HCT116 (cell line): ENCODE data around the gene CNTN4. TPM values are rescaled to one million over a fixed set of nuclear protein-coding genes. Genes with fewer than 3 reads are reported as not detected.

Experiments used
- ATAC-seq: fragments of 200-7000 bp; cut with Tn5 transposase; 2 replicates; pipeline ENCODE4 v1.9.1; 2020; ENCODE audit warnings: mild to moderate bottlenecking, moderate library complexity
- BruUV-seq: library from RNA; stranded (reverse); fragments of 400-500 nt; replicated peaks from 2 replicates; lab custom pipeline; 2021; lab: Mats Ljungman, UMichigan
- CTCF ChIA-PET: fragments of 300-600 bp; sonication (Branson Sonifier 250); formaldehyde crosslinking; loops from one replicate; lab custom pipeline; 2021; ENCODE audit warnings: antibody characterized with exemption; lab: Charles Lee
- POLR2A ChIA-PET: fragments of 300-600, 350-600 bp; sonication (Branson Sonifier 250); formaldehyde crosslinking; loops from one replicate; lab custom pipeline; 2021; ENCODE audit warnings: antibody characterized with exemption; lab: Charles Lee
- RAD21 ChIA-PET, 2 experiments: fragments of 300-600 bp; sonication (Branson Sonifier 250); formaldehyde crosslinking; loops; one replicate each; lab custom pipeline; 2023; ENCODE audit warnings: low total read pairs in 2 of 2; ENCODE audit not compliant: uncharacterized antibody in 2 of 2, unreplicated experiment in 2 of 2, low non-redundant PET in 1 of 2; lab: Charles Lee
- DNase-seq: peaks from one replicate; pipeline ENCODE4 v3.0.0-alpha.2; 2010; ENCODE audit warnings: low read depth, low spot score
- H2AFZ ChIP-seq: fragments of 200-600 bp; shearing (Covaris generic), sonication (generic); 2 replicates; pipeline ENCODE4 v1.6.1; 2017; ENCODE audit warnings: low read depth, mixed run types, mixed read lengths, antibody characterized with exemption, low read length; ENCODE audit not compliant: poor library complexity, severe bottlenecking
- H3K27ac ChIP-seq: 2 replicates; pipeline ENCODE4 v1.5.1; 2012; ENCODE audit warnings: low read depth, low read length
- H3K27me3 ChIP-seq: fragments of 200-600 bp; sonication (generic); 2 replicates; pipeline ENCODE4 v1.6.1; 2016; ENCODE audit warnings: mixed run types, low read length, mixed read lengths; ENCODE audit not compliant: insufficient read depth
- H3K36me3 ChIP-seq, 2 experiments: fragments of 200-500 bp in 1 of 2; fragments of 200-600 bp in 1 of 2; sonication (Bioruptor generic) in 1 of 2; sonication (generic) in 1 of 2; 2 replicates each; pipeline versions ENCODE4 v1.5.1 to v1.6.1; 2014 to 2016; ENCODE audit warnings: low read length in 2 of 2, inconsistent platforms in 1 of 2, mixed read lengths in 1 of 2, mixed run types in 1 of 2; ENCODE audit not compliant: insufficient read depth in 2 of 2, control insufficient read depth in 1 of 2
- H3K4me1 ChIP-seq, 2 experiments: fragments of 200-600 bp in 1 of 2; sonication (generic) in 1 of 2; 2 replicates each; pipeline versions ENCODE4 v1.5.1 to v1.6.1; 2012 to 2017; ENCODE audit warnings: low read length in 2 of 2, inconsistent platforms in 1 of 2, mild to moderate bottlenecking in 1 of 2, mixed read lengths in 1 of 2, mixed run types in 1 of 2, moderate library complexity in 1 of 2; ENCODE audit not compliant: insufficient read depth in 2 of 2, control insufficient read depth in 1 of 2
- H3K4me2 ChIP-seq: fragments of 200-600 bp; sonication (generic); 2 replicates; pipeline ENCODE4 v1.6.1; 2017; ENCODE audit warnings: mixed run types, low read length, mixed read lengths
- H3K4me3 ChIP-seq, 2 experiments: fragments of 200-600 bp in 1 of 2; sonication (generic) in 1 of 2; replicated peaks in 1 of 2; 2 replicates each; pipeline ENCODE4 v1.5.1; 2011 to 2016; ENCODE audit warnings: low read length in 2 of 2, control low read depth in 1 of 2, low read depth in 1 of 2, mild to moderate bottlenecking in 1 of 2, mixed read lengths in 1 of 2, mixed run types in 1 of 2
- H3K79me2 ChIP-seq: fragments of 200-600 bp; sonication (generic); 2 replicates; pipeline ENCODE4 v1.6.1; 2017; ENCODE audit warnings: mild to moderate bottlenecking, mixed run types, low read length, moderate library complexity, mixed read lengths; ENCODE audit not compliant: insufficient read depth
- H3K9ac ChIP-seq: fragments of 200-600 bp; sonication (generic); 2 replicates; pipeline ENCODE4 v1.6.1; 2016; ENCODE audit warnings: low read length, mixed read lengths
- H3K9me2 ChIP-seq: fragments of 200-600 bp; sonication (generic), shearing (Covaris generic); 2 replicates; pipeline ENCODE4 v1.6.1; 2017; ENCODE audit warnings: mixed run types, mild to moderate bottlenecking, moderate library complexity; ENCODE audit not compliant: insufficient read depth
- H3K9me3 ChIP-seq, 2 experiments: fragments of 200-500 bp in 1 of 2; fragments of 200-600 bp in 1 of 2; sonication (Bioruptor generic) in 1 of 2; sonication (generic) in 1 of 2; 2 replicates each; pipeline ENCODE4 v1.6.1; 2014 to 2017; ENCODE audit warnings: low read length in 2 of 2, mixed read lengths in 2 of 2, inconsistent platforms in 1 of 2, low read depth in 1 of 2, mild to moderate bottlenecking in 1 of 2, mixed run types in 1 of 2, moderate library complexity in 1 of 2; ENCODE audit not compliant: control insufficient read depth in 1 of 2, insufficient read depth in 1 of 2
- H4K20me1 ChIP-seq: fragments of 200-600 bp; sonication (generic), shearing (Covaris generic); 2 replicates; pipeline ENCODE4 v1.6.1; 2017; ENCODE audit warnings: mixed run types, mild to moderate bottlenecking, moderate library complexity; ENCODE audit not compliant: insufficient read depth
- CBX3 ChIP-seq: IDR thresholded peaks from 2 replicates; pipeline ENCODE4 v1.6.1; 2012; ENCODE audit warnings: low read depth
- CEBPB ChIP-seq: IDR thresholded peaks from 2 replicates; pipeline ENCODE4 v1.6.1; 2012; ENCODE audit warnings: low read depth
- EGR1 ChIP-seq: IDR thresholded peaks from 2 replicates; pipeline ENCODE4 v1.6.1; 2012; ENCODE audit warnings: low read depth
- ELF1 ChIP-seq: IDR thresholded peaks from 2 replicates; pipeline ENCODE4 v1.6.1; 2012; ENCODE audit warnings: low read depth, borderline replicate concordance
- EZH2 ChIP-seq: fragments of 200-600 bp; sonication (generic); IDR thresholded peaks from 2 replicates; pipeline ENCODE4 v1.6.1; 2017; ENCODE audit warnings: antibody characterized with exemption, mixed run types
- EZH2phosphoT487 ChIP-seq: fragments of 200-600 bp; IDR thresholded peaks from 2 replicates; pipeline ENCODE4 v1.6.1; 2018; ENCODE audit warnings: antibody characterized with exemption, borderline replicate concordance
- JUND ChIP-seq: IDR thresholded peaks from 2 replicates; pipeline ENCODE4 v1.6.1; 2012
- RAD21 ChIP-seq: IDR thresholded peaks from 2 replicates; pipeline ENCODE4 v1.6.1; 2012; ENCODE audit warnings: low read depth, mild to moderate bottlenecking
- SIN3A ChIP-seq: IDR thresholded peaks from 2 replicates; pipeline ENCODE4 v1.6.1; 2012; ENCODE audit warnings: low read depth
- TCF7L2 ChIP-seq: IDR thresholded peaks from 2 replicates; pipeline ENCODE4 v1.7.0; 2011; ENCODE audit warnings: borderline replicate concordance, inconsistent platforms; ENCODE audit not compliant: insufficient read depth, insufficient read length; ENCODE audit errors: extremely low read depth
- YY1 ChIP-seq: IDR thresholded peaks from 2 replicates; pipeline ENCODE4 v1.6.1; 2011; ENCODE audit warnings: low read length, low read depth, moderate library complexity, mild to moderate bottlenecking; ENCODE audit not compliant: insufficient replicate concordance; ENCODE audit errors: extremely low read depth
- ZFX ChIP-seq: fragments of 450-650 bp; IDR thresholded peaks from 2 replicates; pipeline ENCODE4 v1.6.1; 2017
- ZNF274 ChIP-seq: fragments of 200-500 bp; sonication (Bioruptor generic); IDR thresholded peaks from 2 replicates; pipeline ENCODE4 v1.6.1; 2014; ENCODE audit warnings: mild to moderate bottlenecking, low read depth, low read length, inconsistent platforms
- intact Hi-C: fragments of 100-400 bp; cut with micrococcal nuclease; formaldehyde crosslinking; loops from 2 replicates; pipeline ENCODE4 v1.10.0; 2022
- total RNA-seq: library from RNA; stranded (reverse); gene quantifications from one replicate; pipeline ENCODE4 v1.2.1, GENCODE V29; 2021; ENCODE audit not compliant: unreplicated experiment

The CNTN4 gene
- total RNA-seq, 1 experiment from 2014 or later: not detected

GRCh38 chr3:2130726-2131125 is 32.1 kb downstream of the CNTN4 start:
- POLR2A ChIA-PET: no interaction called here
- no peak for DNase-seq
- TF ChIP-seq ZNF274 (no peak), TCF7L2 (no peak), EGR1 (no peak), EZH2phosphoT487 (no peak)
- TF ChIP-seq, all 23 proteins: peak for 0
- no peak overlapping the region for H3K27ac ChIP-seq
- no peak overlapping the region for H3K9ac ChIP-seq
- H3K9me3 ChIP-seq: peaks cover 4 to 34% of the 10 kb centered on the region in 2 experiments; a peak in 2 of 4 replicates
- H3K27me3 ChIP-seq: no peaks in the 10 kb centered on the region
- no peaks in the 10 kb centered on the region for H3K36me3 ChIP-seq
- ChIA-PET RAD21 (no interaction called here), CTCF (no interaction called here)
- no peak for ATAC-seq
- no peaks in the 10 kb centered on the region for H3K9me2 ChIP-seq
- H3K4me3 ChIP-seq: no peak overlapping the region
- intact Hi-C loops: no loop called here
- H3K79me2 ChIP-seq: no peaks in the 10 kb centered on the region
- H4K20me1 ChIP-seq: no peaks in the 10 kb centered on the region
- no peak overlapping the region for H3K4me2 ChIP-seq
- no TSS peak for BruUV-seq
- no peak overlapping the region for H2AFZ ChIP-seq
- H3K4me1 ChIP-seq: no peaks in the 10 kb centered on the region

GRCh38 chr3:2133146-2133545 is 34.5 kb downstream of the CNTN4 start:
- Histone ChIP-seq H2AFZ (no peak overlapping the region), H3K4me2 (no peak overlapping the region), H3K27ac (no peak overlapping the region), H3K4me1 (no peaks in the 10 kb centered on the region), H3K36me3 (no peaks in the 10 kb centered on the region), H3K9ac (no peak overlapping the region), H3K4me3 (no peak overlapping the region), H3K27me3 (no peaks in the 10 kb centered on the region), H3K9me2 (no peaks in the 10 kb centered on the region), H4K20me1 (no peaks in the 10 kb centered on the region), H3K79me2 (no peaks in the 10 kb centered on the region), H3K9me3 (peaks cover 4 to 29% of the 10 kb centered on the region in 2 experiments; a peak in 2 of 4 replicates)
- CTCF ChIA-PET: no interaction called here
- RAD21 ChIA-PET: no interaction called here
- no peak for TF ChIP-seq ELF1
- TF ChIP-seq ZNF274: no peak
- no peak for TF ChIP-seq JUND
- no peak for TF ChIP-seq YY1
- no peak for TF ChIP-seq CBX3
- no peak for TF ChIP-seq CEBPB
- TF ChIP-seq ZFX: no peak
- TF ChIP-seq RAD21: no peak
- no peak for TF ChIP-seq EZH2
- no peak for TF ChIP-seq EZH2phosphoT487
- TF ChIP-seq EGR1: no peak
- TF ChIP-seq SIN3A: no peak
- DNase-seq: no peak
- intact Hi-C loops: no loop called here
- no peak for ATAC-seq
- BruUV-seq: no TSS peak
- POLR2A ChIA-PET: no interaction called here
